HCT116 (cell line): ENCODE data around the gene RPL29. TPM values are rescaled to one million over a fixed set of nuclear protein-coding genes. Genes with fewer than 3 reads are reported as not detected.
"Not testable (repeated sequence)": the region's sequence is repeated elsewhere in the genome, so short reads cannot be mapped to it uniquely, and the experiment has no call there.

Experiments used
- ATAC-seq: fragments of 200-7000 bp; cut with Tn5 transposase; 2 replicates; pipeline ENCODE4 v1.9.1; 2020; ENCODE audit warnings: mild to moderate bottlenecking, moderate library complexity
- BruUV-seq: library from RNA; stranded (reverse); fragments of 400-500 nt; replicated peaks from 2 replicates; lab custom pipeline; 2021; lab: Mats Ljungman, UMichigan
- CTCF ChIA-PET: fragments of 300-600 bp; sonication (Branson Sonifier 250); formaldehyde crosslinking; loops from one replicate; lab custom pipeline; 2021; ENCODE audit warnings: antibody characterized with exemption; lab: Charles Lee
- POLR2A ChIA-PET: fragments of 300-600, 350-600 bp; sonication (Branson Sonifier 250); formaldehyde crosslinking; loops from one replicate; lab custom pipeline; 2021; ENCODE audit warnings: antibody characterized with exemption; lab: Charles Lee
- RAD21 ChIA-PET, 2 experiments: fragments of 300-600 bp; sonication (Branson Sonifier 250); formaldehyde crosslinking; loops; one replicate each; lab custom pipeline; 2023; ENCODE audit warnings: low total read pairs in 2 of 2; ENCODE audit not compliant: uncharacterized antibody in 2 of 2, unreplicated experiment in 2 of 2, low non-redundant PET in 1 of 2; lab: Charles Lee
- DNase-seq: peaks from one replicate; pipeline ENCODE4 v3.0.0-alpha.2; 2010; ENCODE audit warnings: low read depth, low spot score
- H2AFZ ChIP-seq: fragments of 200-600 bp; shearing (Covaris generic), sonication (generic); 2 replicates; pipeline ENCODE4 v1.6.1; 2017; ENCODE audit warnings: low read depth, mixed run types, mixed read lengths, antibody characterized with exemption, low read length; ENCODE audit not compliant: poor library complexity, severe bottlenecking
- H3K27ac ChIP-seq: 2 replicates; pipeline ENCODE4 v1.5.1; 2012; ENCODE audit warnings: low read depth, low read length
- H3K27me3 ChIP-seq: fragments of 200-600 bp; sonication (generic); 2 replicates; pipeline ENCODE4 v1.6.1; 2016; ENCODE audit warnings: mixed run types, low read length, mixed read lengths; ENCODE audit not compliant: insufficient read depth
- H3K36me3 ChIP-seq, 2 experiments: fragments of 200-500 bp in 1 of 2; fragments of 200-600 bp in 1 of 2; sonication (Bioruptor generic) in 1 of 2; sonication (generic) in 1 of 2; 2 replicates each; pipeline versions ENCODE4 v1.5.1 to v1.6.1; 2014 to 2016; ENCODE audit warnings: low read length in 2 of 2, inconsistent platforms in 1 of 2, mixed read lengths in 1 of 2, mixed run types in 1 of 2; ENCODE audit not compliant: insufficient read depth in 2 of 2, control insufficient read depth in 1 of 2
- H3K4me1 ChIP-seq, 2 experiments: fragments of 200-600 bp in 1 of 2; sonication (generic) in 1 of 2; 2 replicates each; pipeline versions ENCODE4 v1.5.1 to v1.6.1; 2012 to 2017; ENCODE audit warnings: low read length in 2 of 2, inconsistent platforms in 1 of 2, mild to moderate bottlenecking in 1 of 2, mixed read lengths in 1 of 2, mixed run types in 1 of 2, moderate library complexity in 1 of 2; ENCODE audit not compliant: insufficient read depth in 2 of 2, control insufficient read depth in 1 of 2
- H3K4me2 ChIP-seq: fragments of 200-600 bp; sonication (generic); 2 replicates; pipeline ENCODE4 v1.6.1; 2017; ENCODE audit warnings: mixed run types, low read length, mixed read lengths
- H3K4me3 ChIP-seq, 2 experiments: fragments of 200-600 bp in 1 of 2; sonication (generic) in 1 of 2; replicated peaks in 1 of 2; 2 replicates each; pipeline ENCODE4 v1.5.1; 2011 to 2016; ENCODE audit warnings: low read length in 2 of 2, control low read depth in 1 of 2, low read depth in 1 of 2, mild to moderate bottlenecking in 1 of 2, mixed read lengths in 1 of 2, mixed run types in 1 of 2
- H3K79me2 ChIP-seq: fragments of 200-600 bp; sonication (generic); 2 replicates; pipeline ENCODE4 v1.6.1; 2017; ENCODE audit warnings: mild to moderate bottlenecking, mixed run types, low read length, moderate library complexity, mixed read lengths; ENCODE audit not compliant: insufficient read depth
- H3K9ac ChIP-seq: fragments of 200-600 bp; sonication (generic); 2 replicates; pipeline ENCODE4 v1.6.1; 2016; ENCODE audit warnings: low read length, mixed read lengths
- H3K9me2 ChIP-seq: fragments of 200-600 bp; sonication (generic), shearing (Covaris generic); 2 replicates; pipeline ENCODE4 v1.6.1; 2017; ENCODE audit warnings: mixed run types, mild to moderate bottlenecking, moderate library complexity; ENCODE audit not compliant: insufficient read depth
- H3K9me3 ChIP-seq, 2 experiments: fragments of 200-500 bp in 1 of 2; fragments of 200-600 bp in 1 of 2; sonication (Bioruptor generic) in 1 of 2; sonication (generic) in 1 of 2; 2 replicates each; pipeline ENCODE4 v1.6.1; 2014 to 2017; ENCODE audit warnings: low read length in 2 of 2, mixed read lengths in 2 of 2, inconsistent platforms in 1 of 2, low read depth in 1 of 2, mild to moderate bottlenecking in 1 of 2, mixed run types in 1 of 2, moderate library complexity in 1 of 2; ENCODE audit not compliant: control insufficient read depth in 1 of 2, insufficient read depth in 1 of 2
- H4K20me1 ChIP-seq: fragments of 200-600 bp; sonication (generic), shearing (Covaris generic); 2 replicates; pipeline ENCODE4 v1.6.1; 2017; ENCODE audit warnings: mixed run types, mild to moderate bottlenecking, moderate library complexity; ENCODE audit not compliant: insufficient read depth
- EGR1 ChIP-seq: IDR thresholded peaks from 2 replicates; pipeline ENCODE4 v1.6.1; 2012; ENCODE audit warnings: low read depth
- FOSL1 ChIP-seq: IDR thresholded peaks from 2 replicates; pipeline ENCODE4 v1.6.1; 2012; ENCODE audit warnings: low read depth
- MAX ChIP-seq: IDR thresholded peaks from 2 replicates; pipeline ENCODE4 v1.6.1; 2012
- POLR2A ChIP-seq: IDR thresholded peaks from 2 replicates; pipeline ENCODE4 v1.7.0; 2011; ENCODE audit warnings: borderline replicate concordance; ENCODE audit not compliant: insufficient read depth, insufficient read length; ENCODE audit errors: extremely low read depth
- ZBTB33 ChIP-seq: IDR thresholded peaks from 2 replicates; pipeline ENCODE4 v1.6.1; 2011; ENCODE audit warnings: mild to moderate bottlenecking, low read length, moderate library complexity; ENCODE audit not compliant: insufficient replicate concordance; ENCODE audit errors: extremely low read depth
- ZFX ChIP-seq: fragments of 450-650 bp; IDR thresholded peaks from 2 replicates; pipeline ENCODE4 v1.6.1; 2017
- intact Hi-C: fragments of 100-400 bp; cut with micrococcal nuclease; formaldehyde crosslinking; loops from 2 replicates; pipeline ENCODE4 v1.10.0; 2022
- total RNA-seq: library from RNA; stranded (reverse); gene quantifications from one replicate; pipeline ENCODE4 v1.2.1, GENCODE V29; 2021; ENCODE audit not compliant: unreplicated experiment

Gene RPL29
- total RNA-seq, 1 experiment from 2014 or later = 1,880 TPM

- TF ChIP-seq POLR2A = no peak
- TF ChIP-seq FOSL1 = no peak
- no peak for TF ChIP-seq ZFX
- no peak for TF ChIP-seq MAX
- CTCF ChIA-PET = no interaction called here
- Histone ChIP-seq H3K36me3 (no peaks in the 10 kb centered on the region), H3K4me2 (no peak overlapping the region), H3K79me2 (no peaks in the 10 kb centered on the region), H4K20me1 (no peaks in the 10 kb centered on the region), H3K4me3 (no peak overlapping the region), H3K9me2 (no peaks in the 10 kb centered on the region), H3K27ac (no peak overlapping the region), H3K27me3 (no peaks in the 10 kb centered on the region), H2AFZ (no peak overlapping the region), H3K9ac (no peak overlapping the region), H3K4me1 (no peaks in the 10 kb centered on the region), H3K9me3 (no peaks in the 10 kb centered on the region)
- POLR2A ChIA-PET = no interaction called here
- no peak for DNase-seq
- no peak for ATAC-seq
- RAD21 ChIA-PET = no interaction called here
- intact Hi-C loops = no loop called here
- BruUV-seq = no TSS peak
Measured at GRCh38 chr3:52034651-52035050, 39.0 kb upstream of the RPL29 start.

GRCh38 chr3:52034212-52034611, 38.5 kb upstream of the RPL29 start:
- BruUV-seq = no TSS peak
- Histone ChIP-seq H3K9me2 (no peaks in the 10 kb centered on the region), H3K27me3 (no peaks in the 10 kb centered on the region), H3K4me3 (no peak overlapping the region), H3K36me3 (no peaks in the 10 kb centered on the region), H3K9ac (no peak overlapping the region), H3K4me2 (no peak overlapping the region), H3K79me2 (no peaks in the 10 kb centered on the region), H3K4me1 (no peaks in the 10 kb centered on the region), H3K27ac (no peak overlapping the region), H2AFZ (no peak overlapping the region), H4K20me1 (no peaks in the 10 kb centered on the region), H3K9me3 (no peaks in the 10 kb centered on the region)
- DNase-seq (no peak), ATAC-seq (no peak)
- intact Hi-C loops = no loop called here
- ChIA-PET CTCF (no interaction called here), RAD21 (no interaction called here), POLR2A (no interaction called here)
- TF ChIP-seq ZFX (no peak), ZBTB33 (no peak), EGR1 (no peak)

- H3K4me3 ChIP-seq, CTCF ChIA-PET, DNase-seq, H3K27ac ChIP-seq, H4K20me1 ChIP-seq, POLR2A ChIA-PET, BruUV-seq, H2AFZ ChIP-seq, H3K79me2 ChIP-seq, ATAC-seq, intact Hi-C loops, H3K36me3 ChIP-seq, RAD21 ChIA-PET, H3K9ac ChIP-seq, H3K4me2 ChIP-seq, H3K9me3 ChIP-seq, H3K4me1 ChIP-seq, H3K27me3 ChIP-seq, H3K9me2 ChIP-seq: not testable (repeated sequence)
Measured at GRCh38 chr3:52033748-52034147, 38.1 kb upstream of the RPL29 start.
